ENCODE data around the gene CYP2A6.
"Not testable (repeated sequence)": the region's sequence is repeated elsewhere in the genome, so short reads cannot be mapped to it uniquely, and the experiment has no call there.

Gene CYP2A6

DNA sequence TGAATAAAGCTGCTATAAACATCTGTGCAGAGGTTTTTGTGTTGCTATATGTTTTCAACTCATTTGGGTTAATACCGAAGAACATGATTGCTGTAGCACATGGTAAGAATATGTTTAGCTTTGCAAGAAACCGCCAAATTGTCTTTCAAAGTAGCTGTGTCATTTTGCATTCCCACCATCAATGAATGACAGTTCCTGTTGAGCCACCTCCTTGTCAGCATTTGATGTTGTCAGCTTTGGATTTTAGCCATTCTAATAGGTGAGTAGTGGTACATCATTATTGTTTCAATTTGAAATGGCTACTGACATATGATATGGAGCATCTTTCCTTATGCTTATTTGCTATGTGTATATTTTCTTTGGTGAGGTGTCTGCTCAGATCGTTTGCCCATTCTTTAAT, 8.2 kb downstream of the CYP2A6 start:
- H3K4me3 ChIP-seq (ENCODE audit: low read depth in 1 of 2, low read length in 1 of 2); H3K27ac ChIP-seq; H3K9me3 ChIP-seq; H3K27me3 ChIP-seq; H3K36me3 ChIP-seq: not testable (repeated sequence)
- peaks cover 17 to 21% of the 10 kb centered on the region in 2 experiments for H3K4me1 ChIP-seq (ENCODE audit: control insufficient read depth in 1 of 2, insufficient read depth in 1 of 2, low read depth in 1 of 2, low read length in 1 of 2)

- not testable (repeated sequence) for H3K4me3 ChIP-seq (ENCODE audit: low read depth in 1 of 2, low read length in 1 of 2); H3K4me1 ChIP-seq (ENCODE audit: control insufficient read depth in 1 of 2, insufficient read depth in 1 of 2, low read depth in 1 of 2, low read length in 1 of 2); H3K36me3 ChIP-seq; H3K27ac ChIP-seq; H3K27me3 ChIP-seq; H3K9me3 ChIP-seq
These were observed 11.8 kb downstream of the CYP2A6 start for GRCh38 chr19:40838477-40838876.

DNA sequence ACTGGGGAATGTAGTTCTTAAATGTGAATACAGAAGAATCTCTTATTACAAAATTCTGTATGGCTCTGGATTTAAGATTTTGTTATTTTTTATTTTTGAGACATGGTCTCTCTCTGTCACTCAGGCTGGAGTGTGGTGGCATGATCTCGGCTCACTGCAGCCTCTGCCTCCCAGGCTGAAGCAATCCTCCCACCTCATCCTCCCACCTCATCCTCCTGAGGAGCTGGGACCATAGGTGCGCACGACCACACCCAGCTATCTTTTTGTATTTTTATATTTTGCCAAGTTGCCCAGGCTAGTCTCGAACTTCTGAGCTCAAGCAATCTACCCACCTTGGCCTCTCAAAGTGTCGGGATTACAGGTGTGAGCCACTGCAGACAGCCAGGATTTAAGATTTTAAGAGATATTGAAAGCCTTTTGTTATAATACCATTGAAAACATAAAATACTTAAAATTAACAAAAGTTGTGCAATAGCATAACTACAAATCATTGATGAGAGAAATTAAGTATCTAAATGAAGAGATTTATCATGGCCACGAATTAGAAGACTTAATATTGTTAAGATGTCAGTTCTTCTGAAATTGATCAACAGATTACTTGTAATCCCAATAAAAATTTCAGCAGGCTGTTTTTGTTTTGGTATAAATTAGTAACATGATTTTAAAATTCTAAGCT, 13.4 kb downstream of the CYP2A6 start:
- Histone ChIP-seq H3K27ac (no peak overlapping the region), H3K27me3 (no peaks in the 10 kb centered on the region), H3K36me3 (no peaks in the 10 kb centered on the region), H3K4me1 (ENCODE audit: control insufficient read depth in 1 of 2, insufficient read depth in 1 of 2, low read depth in 1 of 2, low read length in 1 of 2) (peaks cover 2 to 3% of the 10 kb centered on the region in 2 experiments), H3K9me3 (no peaks in the 10 kb centered on the region), H3K4me3 (ENCODE audit: low read depth in 1 of 2, low read length in 1 of 2) (no peak overlapping the region)
- TF ChIP-seq CTCF (IDR thresholded peaks at IDR 0.05), result no peak

DNA sequence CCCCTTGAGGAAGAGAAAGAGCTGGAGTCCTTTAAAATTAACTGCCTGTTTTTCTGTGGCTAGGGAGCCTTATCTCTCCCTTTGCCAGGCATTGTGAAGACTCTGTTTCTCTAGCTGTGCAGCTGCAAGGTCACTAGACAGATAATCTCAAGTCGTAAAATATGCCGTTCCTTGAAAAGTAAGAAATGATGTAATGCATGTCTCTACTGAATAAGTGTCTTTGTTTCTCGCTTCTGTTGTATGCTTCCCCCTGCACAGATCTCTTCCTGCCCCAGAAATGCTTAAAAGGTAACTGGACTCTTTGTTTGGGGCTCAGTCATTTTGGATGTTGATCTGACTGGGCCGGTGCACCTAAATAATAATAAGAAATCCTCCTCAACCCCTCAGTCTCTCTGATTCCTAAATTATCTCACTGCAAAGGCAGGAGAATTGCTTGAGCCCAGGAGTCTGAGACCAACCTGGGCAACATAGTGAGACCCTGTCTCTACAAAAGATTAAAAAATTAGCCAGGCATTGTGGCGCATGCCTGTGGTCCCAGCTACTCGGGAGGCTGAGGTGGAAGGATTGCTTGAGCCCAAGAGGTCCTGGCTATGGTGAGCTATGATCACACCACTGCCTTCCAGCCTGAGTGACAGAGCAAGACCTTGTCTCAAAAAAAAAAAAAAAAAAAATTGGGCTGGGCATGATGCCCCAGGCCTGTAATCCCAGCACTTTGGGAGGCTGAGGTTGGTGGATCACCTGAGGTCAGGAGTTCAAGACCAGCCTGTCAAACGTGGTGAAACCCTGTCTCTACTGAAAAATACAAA, 16.3 kb downstream of the CYP2A6 start:
- not testable (repeated sequence) for H3K27me3 ChIP-seq; H3K27ac ChIP-seq; H3K4me1 ChIP-seq (ENCODE audit: control insufficient read depth in 1 of 2, insufficient read depth in 1 of 2, low read depth in 1 of 2, low read length in 1 of 2); H3K9me3 ChIP-seq; H3K36me3 ChIP-seq; H3K4me3 ChIP-seq (ENCODE audit: low read depth in 1 of 2, low read length in 1 of 2)

DNA sequence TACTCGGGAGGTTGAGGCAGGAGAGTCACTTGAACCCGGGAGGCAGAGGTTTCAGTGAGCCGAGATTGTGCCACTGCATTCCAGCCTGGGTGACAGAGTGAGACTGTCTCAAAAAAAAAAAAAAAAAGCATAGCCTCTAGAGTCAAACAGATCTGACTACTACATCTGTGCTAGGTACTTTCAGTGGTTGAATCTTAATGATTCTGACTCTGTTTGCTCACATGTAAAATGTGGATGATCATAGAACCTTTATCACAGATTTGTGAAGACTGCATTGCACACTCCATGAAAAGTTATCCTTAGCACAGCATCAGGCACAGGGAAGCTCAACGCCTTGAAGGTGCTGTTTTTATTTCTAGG, 17.8 kb downstream of the CYP2A6 start:
- H3K27ac ChIP-seq; H3K9me3 ChIP-seq; H3K27me3 ChIP-seq; H3K4me1 ChIP-seq (ENCODE audit: control insufficient read depth in 1 of 2, insufficient read depth in 1 of 2, low read depth in 1 of 2, low read length in 1 of 2); H3K4me3 ChIP-seq (ENCODE audit: low read depth in 1 of 2, low read length in 1 of 2); H3K36me3 ChIP-seq: not testable (repeated sequence)

DNA sequence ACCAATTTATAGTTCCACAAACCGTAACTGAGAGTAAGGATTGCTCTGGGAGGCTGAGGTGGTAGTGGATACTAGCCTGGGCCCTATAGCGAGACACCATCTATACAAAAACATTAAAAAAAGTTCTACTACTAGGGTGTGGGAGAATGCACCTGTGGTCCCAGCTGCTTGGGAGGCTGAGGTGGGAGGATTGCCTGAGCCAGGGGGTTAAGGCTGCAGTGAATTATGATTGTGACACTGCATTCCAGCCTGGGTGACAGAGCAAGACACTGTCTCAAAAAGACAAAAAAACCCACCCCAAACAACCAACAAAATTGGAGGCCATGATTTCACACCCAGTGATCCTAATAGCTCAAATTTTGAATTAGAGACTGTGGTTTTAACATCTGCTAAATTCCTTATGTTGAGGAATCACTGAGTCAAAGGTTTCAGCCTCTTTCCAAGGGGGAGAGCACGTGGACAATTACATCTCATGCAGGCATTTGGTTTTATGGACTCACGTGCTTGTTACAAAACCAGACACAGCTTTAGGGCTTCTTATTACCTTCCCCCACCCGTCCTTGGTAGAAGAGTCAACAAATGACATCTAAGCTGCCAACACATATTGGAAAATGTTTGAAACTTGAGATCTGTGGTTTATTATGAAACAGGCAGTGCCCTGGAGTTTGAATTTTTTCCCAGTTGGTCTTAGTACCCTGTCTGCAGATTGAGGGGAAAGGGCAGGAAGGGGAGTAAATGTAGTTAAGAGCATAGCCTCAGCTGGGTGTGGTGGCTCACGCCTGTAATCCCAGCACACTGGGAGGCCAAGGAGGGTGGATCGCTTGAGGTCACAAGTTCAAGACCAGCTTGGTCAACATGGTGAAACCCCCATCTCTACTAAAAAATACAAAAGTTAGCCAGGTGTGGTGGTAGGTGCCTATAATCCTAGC, 18.5 kb downstream of the CYP2A6 start:
- TF ChIP-seq CTCF (IDR thresholded peaks at IDR 0.05), result no peak
- H3K4me1 ChIP-seq (ENCODE audit: control insufficient read depth in 1 of 2, insufficient read depth in 1 of 2, low read depth in 1 of 2, low read length in 1 of 2), result peaks cover 7 to 11% of the 10 kb centered on the region in 2 experiments
- H3K9me3 ChIP-seq, result no peaks in the 10 kb centered on the region
- no peaks in the 10 kb centered on the region for H3K27me3 ChIP-seq
- no peak overlapping the region for H3K27ac ChIP-seq
- H3K4me3 ChIP-seq (ENCODE audit: low read depth in 1 of 2, low read length in 1 of 2), result no peak overlapping the region
- no peaks in the 10 kb centered on the region for H3K36me3 ChIP-seq

GRCh38 chr19:40830741-40831140, 19.5 kb downstream of the CYP2A6 start:
- peaks cover 11 to 20% of the 10 kb centered on the region in 2 experiments for H3K4me1 ChIP-seq (ENCODE audit: control insufficient read depth in 1 of 2, insufficient read depth in 1 of 2, low read depth in 1 of 2, low read length in 1 of 2)
- not testable (repeated sequence) for H3K4me3 ChIP-seq (ENCODE audit: low read depth in 1 of 2, low read length in 1 of 2); H3K27me3 ChIP-seq; H3K36me3 ChIP-seq; H3K27ac ChIP-seq; H3K9me3 ChIP-seq

Data from neutrophil (primary cell).